Measurements from ENCODE around the gene TAB2. TPM values are rescaled to one million over a fixed set of nuclear protein-coding genes. Genes with fewer than 3 reads are reported as not detected.

Gene TAB2
- total and polyA plus RNA-seq, 2 of the 8 experiments (the other 6 are each of a cell fraction or from before 2014, with no cell fraction given) = 40.4 to 63.0 TPM

- TF ChIP-seq SUZ12 (IDR thresholded peaks at IDR 0.05; ENCODE audit: low read length) (no peak), TBP (IDR thresholded peaks at IDR 0.05; ENCODE audit: low read depth, low read length) (no peak), SIX5 (IDR thresholded peaks at IDR 0.05; ENCODE audit: low read depth, low read length) (no peak), RXRA (IDR thresholded peaks at IDR 0.05; ENCODE audit: insufficient read depth, low read depth, low read length) (no peak)
Observed at GRCh38 chr6:149362289-149362688, 44.8 kb downstream of the TAB2 start (continued).
